ENCODE measurements around the gene EXOC3.

The EXOC3 gene

GRCh38 chr5:478369-478981 is 35.5 kb downstream of the EXOC3 start:
- no peak overlapping the region for H3K27ac ChIP-seq
- no peak for DNase-seq (ENCODE audit: low spot score)
- ChIA-PET CTCF (no interaction called here), POLR2A (ENCODE audit: low non-redundant PET) (no interaction called here)
- no peak for TF ChIP-seq CTCF (conservative IDR thresholded peaks at IDR 0.05; ENCODE audit: low read depth)

- TF ChIP-seq CTCF (conservative IDR thresholded peaks at IDR 0.05; ENCODE audit: low read depth) = no peak
- CTCF ChIA-PET = interaction anchor here (0.6 kb wide), 1 partner anchor 40 kb away, joined by 3 read pairs; no protein-coding TSS in a partner anchor
- H3K27ac ChIP-seq = no peak overlapping the region
- POLR2A ChIA-PET (ENCODE audit: low non-redundant PET) = interaction anchor here (0.7 kb wide), 1 partner anchor 537 kb away, joined by 3 read pairs; no protein-coding TSS in a partner anchor
- DNase-seq (ENCODE audit: low spot score) = no peak
Measured at GRCh38 chr5:478982-479535, 36.1 kb downstream of the EXOC3 start.

- no peak for TF ChIP-seq CTCF (conservative IDR thresholded peaks at IDR 0.05; ENCODE audit: low read depth)
- no peak overlapping the region for H3K27ac ChIP-seq
- POLR2A ChIA-PET (ENCODE audit: low non-redundant PET) = interaction anchor here (0.7 kb wide), 1 partner anchor 536 kb away, joined by 3 read pairs; no protein-coding TSS in a partner anchor
- DNase-seq (ENCODE audit: low spot score) = no peak
- CTCF ChIA-PET = interaction anchor here (0.6 kb wide), 2 partner anchors 39 to 125 kb away, joined by 3 read pairs; no protein-coding TSS in a partner anchor
Measured at GRCh38 chr5:479566-480319, 36.8 kb downstream of the EXOC3 start.

DNA sequence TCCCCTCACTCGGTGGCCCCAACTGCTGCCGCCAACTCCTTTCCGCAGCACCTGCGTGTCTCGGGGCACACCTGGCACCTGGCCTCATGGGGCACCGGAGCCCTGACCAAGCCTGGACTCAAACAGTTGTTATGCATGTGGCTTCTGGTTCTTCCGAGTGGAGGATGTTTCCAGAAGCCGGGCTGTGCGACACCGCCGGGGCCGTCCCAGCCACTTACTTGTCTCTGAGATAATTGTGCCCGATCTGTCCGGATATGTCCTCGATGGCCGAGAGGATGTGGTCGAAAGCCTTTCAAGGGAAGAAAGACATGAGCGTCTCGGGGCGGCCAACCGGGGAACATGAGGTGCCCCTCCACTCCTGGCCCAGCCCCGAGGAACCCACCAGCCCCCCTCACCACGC is 38.4 kb downstream of the EXOC3 start:
- CTCF ChIA-PET = no interaction called here
- no peak for TF ChIP-seq CTCF (conservative IDR thresholded peaks at IDR 0.05; ENCODE audit: low read depth)
- POLR2A ChIA-PET (ENCODE audit: low non-redundant PET) = no interaction called here

GRCh38 chr5:482021-482420 is 39.0 kb downstream of the EXOC3 start:
- H3K27ac ChIP-seq = no peak overlapping the region
- TF ChIP-seq CTCF (conservative IDR thresholded peaks at IDR 0.05; ENCODE audit: low read depth) = no peak
- no peak for DNase-seq (ENCODE audit: low spot score)
- CTCF ChIA-PET = no interaction called here
- POLR2A ChIA-PET (ENCODE audit: low non-redundant PET) = no interaction called here

More for the DNA sequence above, 38.4 kb downstream of the EXOC3 start:
- DNase-seq (ENCODE audit: low spot score) = no peak
- H3K27ac ChIP-seq = no peak overlapping the region

DNA sequence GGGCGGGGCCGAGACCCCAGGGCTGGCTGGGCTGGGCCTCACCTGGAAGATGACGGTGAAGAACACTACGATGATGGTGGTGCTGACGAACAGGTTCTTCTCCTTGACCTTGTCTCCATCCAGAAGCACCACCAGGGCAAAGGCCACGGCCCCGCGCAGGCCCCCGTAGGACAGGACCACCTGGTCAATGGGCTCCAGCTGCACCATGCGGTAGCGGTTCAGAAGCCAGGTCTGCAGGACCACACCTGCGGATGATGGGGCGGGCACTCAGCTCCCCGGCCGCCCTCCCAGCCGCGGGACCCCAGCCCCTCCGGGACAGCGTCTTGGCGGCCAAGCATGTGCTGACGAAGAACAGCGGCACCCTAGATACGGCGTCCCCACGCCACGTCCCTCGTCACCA is 39.5 kb downstream of the EXOC3 start:
- ChIA-PET POLR2A (ENCODE audit: low non-redundant PET) (no interaction called here), CTCF (no interaction called here)
- no peak for TF ChIP-seq CTCF (conservative IDR thresholded peaks at IDR 0.05; ENCODE audit: low read depth)
- no peak for DNase-seq (ENCODE audit: low spot score)
- no peak overlapping the region for H3K27ac ChIP-seq
